Keratinocyte (primary cell): ENCODE results near the gene SIX6. TPM values are rescaled to one million over a fixed set of nuclear protein-coding genes. Genes with fewer than 3 reads are reported as not detected.

Experiments
- DNase-seq: peaks from one replicate; pipeline ENCODE4 v3.0.0-alpha.2; 2011; ENCODE audit warnings: low read depth, missing footprints, low spot score
- FAIRE-seq: peaks from 2 replicates; lab custom pipeline; 2011; peaks lifted over from hg19 to GRCh38; lab: Jason Lieb, UNC
- H2AFZ ChIP-seq: 2 replicates; pipeline ENCODE4 v1.6.0; 2012; ENCODE audit warnings: low read length, control low read depth, inconsistent platforms; ENCODE audit not compliant: control insufficient read depth
- H3K27ac ChIP-seq: 2 replicates; pipeline ENCODE4 v1.5.1; 2011; ENCODE audit warnings: low read length; ENCODE audit not compliant: control insufficient read depth, insufficient read depth
- H3K27me3 ChIP-seq: 3 replicates; pipeline ENCODE4 v1.6.0; 2011; ENCODE audit warnings: low read length; ENCODE audit not compliant: control insufficient read depth, insufficient read depth; ENCODE audit errors: extremely low read depth
- H3K36me3 ChIP-seq, 2 experiments: 2 replicates in 1 of 2; 3 replicates in 1 of 2; pipeline ENCODE4 v1.5.1; 2011; ENCODE audit warnings: low read length in 2 of 2, mild to moderate bottlenecking in 1 of 2; ENCODE audit not compliant: control insufficient read depth in 2 of 2, insufficient read depth in 2 of 2; ENCODE audit errors: extremely low read depth in 1 of 2
- H3K4me1 ChIP-seq: 3 replicates; pipeline ENCODE4 v1.5.1; 2011; ENCODE audit warnings: low read length; ENCODE audit not compliant: control insufficient read depth, insufficient read depth; ENCODE audit errors: extremely low read depth
- H3K4me2 ChIP-seq: 3 replicates; pipeline ENCODE4 v1.6.0; 2011; ENCODE audit warnings: low read depth, low read length; ENCODE audit not compliant: control insufficient read depth, insufficient read depth; ENCODE audit errors: extremely low read depth
- H3K4me3 ChIP-seq, 3 experiments: fragments of 200-600 bp in 1 of 3; sonication (generic) in 1 of 3; 2 replicates in 2 of 3; 3 replicates in 1 of 3; pipeline ENCODE4 v1.5.1; 2011 to 2016; ENCODE audit warnings: low read length in 3 of 3, mild to moderate bottlenecking in 3 of 3, control low read depth in 2 of 3, inconsistent platforms in 1 of 3, low read depth in 1 of 3, mixed read lengths in 1 of 3, mixed run types in 1 of 3, moderate library complexity in 1 of 3; ENCODE audit not compliant: control insufficient read depth in 2 of 3, insufficient read depth in 2 of 3; ENCODE audit errors: extremely low read depth in 1 of 3
- H3K79me2 ChIP-seq: 2 replicates; pipeline ENCODE4 v1.6.0; 2012; ENCODE audit warnings: low read length; ENCODE audit not compliant: control insufficient read depth, insufficient read depth
- H3K9ac ChIP-seq: 3 replicates; pipeline ENCODE4 v1.6.0; 2011; ENCODE audit warnings: low read length; ENCODE audit not compliant: control insufficient read depth, insufficient read depth; ENCODE audit errors: extremely low read depth
- H3K9me1 ChIP-seq: 3 replicates; pipeline ENCODE4 v1.6.0; 2011; ENCODE audit warnings: low read length; ENCODE audit not compliant: control insufficient read depth, insufficient read depth; ENCODE audit errors: extremely low read depth
- H3K9me3 ChIP-seq: 2 replicates; pipeline ENCODE4 v1.5.1; 2012; ENCODE audit warnings: low read depth, low read length; ENCODE audit not compliant: control insufficient read depth
- H4K20me1 ChIP-seq: 3 replicates; pipeline ENCODE4 v1.6.0; 2011; ENCODE audit warnings: low read length; ENCODE audit not compliant: control insufficient read depth, insufficient read depth; ENCODE audit errors: extremely low read depth
- EZH2 ChIP-seq: IDR thresholded peaks from one replicate; pipeline ENCODE4 v1.6.1; 2012; ENCODE audit warnings: inconsistent platforms, mild to moderate bottlenecking, low read length, moderate library complexity
- dilution Hi-C: fragments of 300-500 bp; cut with MboI; formaldehyde crosslinking; loops from one replicate; pipeline ENCODE4 v1.7.0; 2020; ENCODE audit warnings: low sequenced_read_pairs; ENCODE audit not compliant: extremely low pct_ligation_motif_present
- polyA plus RNA-seq, 5 experiments: library from polyadenylated mRNA; depleted of rRNA in 3 of 5; stranded (reverse) in 3 of 5; stranded (forward) in 1 of 5; unstranded in 1 of 5; fragments of >200 nt; gene quantifications; 1 replicate in 1 of 5; 2 replicates in 3 of 5; 3 replicates in 1 of 5; pipeline versions ENCODE4 v1.2.1 to v1.2.3, GENCODE V29; 2011 to 2012; ENCODE audit warnings: missing spikeins in 2 of 5, low read depth in 1 of 5, low replicate concordance in 1 of 5
- TF ChIP-seq, protein P1 (sequence below), 3 experiments: IDR thresholded peaks in 1 of 3; conservative IDR thresholded peaks in 1 of 3; optimal IDR thresholded peaks in 1 of 3; 2 replicates in 2 of 3; 3 replicates in 1 of 3; pipeline versions ENCODE3 to v1.5.1; 2011; ENCODE audit warnings: low read length in 3 of 3, mild to moderate bottlenecking in 3 of 3, moderate library complexity in 2 of 3, control low read depth in 1 of 3, inconsistent platforms in 1 of 3; ENCODE audit not compliant: insufficient read depth in 2 of 3; ENCODE audit errors: extremely low read depth in 1 of 3

The SIX6 gene
- polyA plus RNA-seq, 1 donor (not counting 4 experiments of a cell fraction or from before 2014, with no cell fraction given), result not detected

DNA sequence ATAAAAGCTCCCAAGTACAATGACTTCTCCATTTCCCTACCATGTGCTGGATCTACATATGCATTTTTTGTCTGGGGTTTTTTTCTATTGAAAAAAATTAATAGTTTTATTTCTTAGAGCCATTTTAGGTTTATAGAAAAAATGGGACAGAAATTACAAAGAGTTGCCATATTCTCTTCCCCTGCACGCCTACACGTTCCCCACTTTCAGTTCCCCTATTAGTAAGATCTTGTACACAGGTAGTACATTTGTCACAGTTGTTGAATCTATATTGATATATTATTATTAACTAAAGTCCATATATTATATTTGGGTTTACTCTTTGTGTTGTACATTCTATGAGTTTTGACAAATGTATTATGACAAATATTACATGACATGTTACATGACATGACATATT lies 35.7 kb downstream of the SIX6 start:
- dilution Hi-C loops, result no loop called here
- no peak overlapping the region for H3K9ac ChIP-seq
- TF ChIP-seq, protein P1, sequence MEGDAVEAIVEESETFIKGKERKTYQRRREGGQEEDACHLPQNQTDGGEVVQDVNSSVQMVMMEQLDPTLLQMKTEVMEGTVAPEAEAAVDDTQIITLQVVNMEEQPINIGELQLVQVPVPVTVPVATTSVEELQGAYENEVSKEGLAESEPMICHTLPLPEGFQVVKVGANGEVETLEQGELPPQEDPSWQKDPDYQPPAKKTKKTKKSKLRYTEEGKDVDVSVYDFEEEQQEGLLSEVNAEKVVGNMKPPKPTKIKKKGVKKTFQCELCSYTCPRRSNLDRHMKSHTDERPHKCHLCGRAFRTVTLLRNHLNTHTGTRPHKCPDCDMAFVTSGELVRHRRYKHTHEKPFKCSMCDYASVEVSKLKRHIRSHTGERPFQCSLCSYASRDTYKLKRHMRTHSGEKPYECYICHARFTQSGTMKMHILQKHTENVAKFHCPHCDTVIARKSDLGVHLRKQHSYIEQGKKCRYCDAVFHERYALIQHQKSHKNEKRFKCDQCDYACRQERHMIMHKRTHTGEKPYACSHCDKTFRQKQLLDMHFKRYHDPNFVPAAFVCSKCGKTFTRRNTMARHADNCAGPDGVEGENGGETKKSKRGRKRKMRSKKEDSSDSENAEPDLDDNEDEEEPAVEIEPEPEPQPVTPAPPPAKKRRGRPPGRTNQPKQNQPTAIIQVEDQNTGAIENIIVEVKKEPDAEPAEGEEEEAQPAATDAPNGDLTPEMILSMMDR (optimal IDR thresholded peaks at IDR 0.05 in 1 of 3, IDR thresholded peaks at IDR 0.05 in 1 of 3, conservative IDR thresholded peaks at IDR 0.05 in 1 of 3; ENCODE audit: extremely low read depth in 1 of 3, insufficient read depth in 2 of 3, low read length in 3 of 3), result no peak
- no peak for TF ChIP-seq EZH2
- no peak overlapping the region for H3K4me3 ChIP-seq
- no peak overlapping the region for H2AFZ ChIP-seq
- H3K36me3 ChIP-seq, result no peaks in the 10 kb centered on the region
- no peaks in the 10 kb centered on the region for H4K20me1 ChIP-seq
- H3K4me1 ChIP-seq, result no peaks in the 10 kb centered on the region
- H3K79me2 ChIP-seq, result no peaks in the 10 kb centered on the region
- no peaks in the 10 kb centered on the region for H3K9me3 ChIP-seq
- no peak for DNase-seq
- FAIRE-seq, result no peak
- H3K4me2 ChIP-seq, result no peak overlapping the region
- peaks cover 3% of the 10 kb centered on the region for H3K27me3 ChIP-seq
- no peak overlapping the region for H3K27ac ChIP-seq
- H3K9me1 ChIP-seq, result no peaks in the 10 kb centered on the region

DNA sequence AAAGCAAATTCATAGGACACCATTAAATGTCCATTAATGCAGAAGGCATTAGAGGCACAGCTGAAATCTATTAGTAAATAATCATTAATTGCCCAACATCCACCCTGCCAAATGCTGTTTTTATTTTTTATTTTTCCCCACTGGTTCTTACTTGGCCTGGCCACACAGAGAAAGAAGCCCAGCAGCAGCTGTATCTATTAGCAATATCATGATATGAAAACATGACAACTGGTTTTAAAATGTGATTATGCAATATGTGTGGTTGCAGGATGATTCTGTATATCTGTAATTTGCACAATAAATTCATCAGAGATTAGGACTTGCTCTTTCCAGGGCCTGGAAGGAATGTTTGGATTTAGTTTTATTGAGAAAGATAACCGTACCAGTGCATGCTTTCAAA lies 44.9 kb downstream of the SIX6 start:
- Histone ChIP-seq H4K20me1 (no peaks in the 10 kb centered on the region), H2AFZ (no peak overlapping the region), H3K4me2 (no peak overlapping the region), H3K4me1 (no peaks in the 10 kb centered on the region), H3K4me3 (no peak overlapping the region), H3K9ac (no peak overlapping the region), H3K9me3 (no peaks in the 10 kb centered on the region), H3K79me2 (no peaks in the 10 kb centered on the region), H3K36me3 (no peaks in the 10 kb centered on the region), H3K27me3 (peaks cover 7% of the 10 kb centered on the region), H3K27ac (no peak overlapping the region), H3K9me1 (no peaks in the 10 kb centered on the region)
- TF ChIP-seq, protein P1 (optimal IDR thresholded peaks at IDR 0.05 in 1 of 3, IDR thresholded peaks at IDR 0.05 in 1 of 3, conservative IDR thresholded peaks at IDR 0.05 in 1 of 3; ENCODE audit: extremely low read depth in 1 of 3, insufficient read depth in 2 of 3, low read length in 3 of 3), result no peak
- TF ChIP-seq EZH2, result no peak
- dilution Hi-C loops, result no loop called here
- FAIRE-seq, result no peak
- no peak for DNase-seq
